ENCODE data around the gene IFFO2. TPM values are rescaled to one million over a fixed set of nuclear protein-coding genes. Genes with fewer than 3 reads are reported as not detected.
"Not testable (repeated sequence)": the region's sequence is repeated elsewhere in the genome, so short reads cannot be mapped to it uniquely, and the experiment has no call there.

Gene IFFO2
- total RNA-seq, 2 experiments from 2014 or later: 48.3 to 62.7 TPM

GRCh38 chr1:18874600-18874999 lies 81.9 kb downstream of the IFFO2 start:
- no peak for ATAC-seq
- no peaks in the 10 kb centered on the region for H3K36me3 Mint-ChIP-seq (ENCODE audit: low read depth)
- POLR2A ChIA-PET: no interaction called here
- no peaks in the 10 kb centered on the region for H3K4me1 Mint-ChIP-seq
- H3K4me3 Mint-ChIP-seq: no peak overlapping the region
- CTCF ChIA-PET: interaction anchor here (0.6 to 2.5 kb wide), 7 partner anchors 9 to 277 kb away, joined by 3 to 16 read pairs (median 4); no protein-coding TSS in a partner anchor
- H3K27ac Mint-ChIP-seq: no peak overlapping the region
- H3K27me3 Mint-ChIP-seq: no peaks in the 10 kb centered on the region
- no peaks in the 10 kb centered on the region for H3K9me3 Mint-ChIP-seq (ENCODE audit: low read depth)
- no peak for DNase-seq
- intact Hi-C loops (cut with DNase I, micrococcal nuclease): no loop called here

GRCh38 chr1:18874036-18874435 lies 82.4 kb downstream of the IFFO2 start:
- no peak overlapping the region for H3K27ac Mint-ChIP-seq
- H3K9me3 Mint-ChIP-seq (ENCODE audit: low read depth): no peaks in the 10 kb centered on the region
- no peaks in the 10 kb centered on the region for H3K36me3 Mint-ChIP-seq (ENCODE audit: low read depth)
- POLR2A ChIA-PET: no interaction called here
- DNase-seq (no peak), ATAC-seq (no peak)
- CTCF ChIA-PET: interaction anchor here (0.5 to 2.5 kb wide), 8 partner anchors 10 to 1467 kb away, joined by 3 to 16 read pairs (median 3); no protein-coding TSS in a partner anchor
- no peaks in the 10 kb centered on the region for H3K27me3 Mint-ChIP-seq
- H3K4me1 Mint-ChIP-seq: no peaks in the 10 kb centered on the region
- H3K4me3 Mint-ChIP-seq: no peak overlapping the region
- intact Hi-C loops (cut with DNase I, micrococcal nuclease): no loop called here

- no peak overlapping the region for H3K4me3 Mint-ChIP-seq
- H3K9me3 Mint-ChIP-seq (ENCODE audit: low read depth): no peaks in the 10 kb centered on the region
- no peaks in the 10 kb centered on the region for H3K27me3 Mint-ChIP-seq
- ATAC-seq: no peak
- intact Hi-C loops (cut with DNase I, micrococcal nuclease): no loop called here
- DNase-seq: no peak
- no peaks in the 10 kb centered on the region for H3K36me3 Mint-ChIP-seq (ENCODE audit: low read depth)
- CTCF ChIA-PET: interaction anchor here (0.6 kb wide), 1 partner anchor 561 kb away, joined by 3 read pairs; no protein-coding TSS in a partner anchor
- no peaks in the 10 kb centered on the region for H3K4me1 Mint-ChIP-seq
- POLR2A ChIA-PET: no interaction called here
- no peak overlapping the region for H3K27ac Mint-ChIP-seq
These were observed 84.3 kb downstream of the IFFO2 start for GRCh38 chr1:18872071-18872611.

- H3K4me1 Mint-ChIP-seq: no peaks in the 10 kb centered on the region
- no peak overlapping the region for H3K4me3 Mint-ChIP-seq
- DNase-seq: no peak
- CTCF ChIA-PET: no interaction called here
- peaks cover 4% of the 10 kb centered on the region for H3K27me3 Mint-ChIP-seq
- intact Hi-C loops (cut with DNase I, micrococcal nuclease): no loop called here
- H3K27ac Mint-ChIP-seq: no peak overlapping the region
- H3K36me3 Mint-ChIP-seq (ENCODE audit: low read depth): no peaks in the 10 kb centered on the region
- ATAC-seq: no peak
- no peaks in the 10 kb centered on the region for H3K9me3 Mint-ChIP-seq (ENCODE audit: low read depth)
- POLR2A ChIA-PET: no interaction called here
These were observed 84.9 kb downstream of the IFFO2 start for GRCh38 chr1:18871401-18872070.

GRCh38 chr1:18870957-18871356 lies 85.5 kb downstream of the IFFO2 start:
- ATAC-seq: no peak
- peaks cover 5% of the 10 kb centered on the region for H3K27me3 Mint-ChIP-seq

GRCh38 chr1:18870595-18870865 lies 85.9 kb downstream of the IFFO2 start:
- H3K9me3 Mint-ChIP-seq (ENCODE audit: low read depth); H3K27ac Mint-ChIP-seq; H3K27me3 Mint-ChIP-seq; intact Hi-C loops (cut with DNase I, micrococcal nuclease); POLR2A ChIA-PET; DNase-seq; H3K4me3 Mint-ChIP-seq; ATAC-seq; H3K4me1 Mint-ChIP-seq; H3K36me3 Mint-ChIP-seq (ENCODE audit: low read depth): not testable (repeated sequence)
- CTCF ChIA-PET: interaction anchor here (0.7 kb wide), 1 partner anchor 66 kb away, joined by 4 read pairs; no protein-coding TSS in a partner anchor

More at GRCh38 chr1:18870957-18871356, 85.5 kb downstream of the IFFO2 start:
- ChIA-PET CTCF (interaction anchor here (0.7 kb wide), 1 partner anchor 66 kb away, joined by 4 read pairs; no protein-coding TSS in a partner anchor), POLR2A (no interaction called here)
- no peaks in the 10 kb centered on the region for H3K36me3 Mint-ChIP-seq (ENCODE audit: low read depth)
- DNase-seq: no peak
- no peaks in the 10 kb centered on the region for H3K9me3 Mint-ChIP-seq (ENCODE audit: low read depth)
- H3K4me3 Mint-ChIP-seq: no peak overlapping the region
- no peak overlapping the region for H3K27ac Mint-ChIP-seq
- no peaks in the 10 kb centered on the region for H3K4me1 Mint-ChIP-seq
- intact Hi-C loops (cut with DNase I, micrococcal nuclease): no loop called here

GRCh38 chr1:18869847-18870594 lies 86.5 kb downstream of the IFFO2 start:
- H3K9me3 Mint-ChIP-seq (ENCODE audit: low read depth): no peaks in the 10 kb centered on the region
- H3K4me1 Mint-ChIP-seq: no peaks in the 10 kb centered on the region
- ATAC-seq: no peak
- CTCF ChIA-PET: interaction anchor here (0.5 to 0.7 kb wide), 4 partner anchors 14 to 1393 kb away, joined by 3 to 4 read pairs (median 4); no protein-coding TSS in a partner anchor
- no peaks in the 10 kb centered on the region for H3K36me3 Mint-ChIP-seq (ENCODE audit: low read depth)
- intact Hi-C loops (cut with DNase I, micrococcal nuclease): no loop called here
- H3K4me3 Mint-ChIP-seq: no peak overlapping the region
- DNase-seq: no peak
- H3K27ac Mint-ChIP-seq: no peak overlapping the region
- POLR2A ChIA-PET: no interaction called here
- peaks cover 5% of the 10 kb centered on the region for H3K27me3 Mint-ChIP-seq

- CTCF ChIA-PET: no interaction called here
- peaks cover 5% of the 10 kb centered on the region for H3K27me3 Mint-ChIP-seq
- no peak overlapping the region for H3K27ac Mint-ChIP-seq
- intact Hi-C loops (cut with DNase I, micrococcal nuclease): no loop called here
- no peaks in the 10 kb centered on the region for H3K9me3 Mint-ChIP-seq (ENCODE audit: low read depth)
- no peak for ATAC-seq
- no peak overlapping the region for H3K4me3 Mint-ChIP-seq
- POLR2A ChIA-PET: no interaction called here
- DNase-seq: no peak
- no peaks in the 10 kb centered on the region for H3K36me3 Mint-ChIP-seq (ENCODE audit: low read depth)
- no peaks in the 10 kb centered on the region for H3K4me1 Mint-ChIP-seq
These were observed 87.6 kb downstream of the IFFO2 start for GRCh38 chr1:18868801-18869424.

GRCh38 chr1:18868354-18868753 lies 88.1 kb downstream of the IFFO2 start:
- ChIA-PET CTCF (no interaction called here), POLR2A (no interaction called here)
- H3K4me3 Mint-ChIP-seq: no peak overlapping the region

GRCh38 chr1:18866846-18867245 lies 89.6 kb downstream of the IFFO2 start:
- H3K27ac Mint-ChIP-seq: no peak overlapping the region
- DNase-seq: no peak
- peaks cover 5% of the 10 kb centered on the region for H3K27me3 Mint-ChIP-seq
- CTCF ChIA-PET: interaction anchor here (1.2 kb wide), 1 partner anchor 270 kb away, joined by 3 read pairs; no protein-coding TSS in a partner anchor
- no peaks in the 10 kb centered on the region for H3K9me3 Mint-ChIP-seq (ENCODE audit: low read depth)
- no peaks in the 10 kb centered on the region for H3K36me3 Mint-ChIP-seq (ENCODE audit: low read depth)
- ATAC-seq: no peak
- H3K4me3 Mint-ChIP-seq: no peak overlapping the region
- POLR2A ChIA-PET: no interaction called here
- intact Hi-C loops (cut with DNase I, micrococcal nuclease): no loop called here
- no peaks in the 10 kb centered on the region for H3K4me1 Mint-ChIP-seq

More at GRCh38 chr1:18868354-18868753, 88.1 kb downstream of the IFFO2 start:
- Mint-ChIP-seq H3K36me3 (ENCODE audit: low read depth) (no peaks in the 10 kb centered on the region), H3K9me3 (ENCODE audit: low read depth) (no peaks in the 10 kb centered on the region), H3K27me3 (peaks cover 5% of the 10 kb centered on the region), H3K27ac (no peak overlapping the region), H3K4me1 (no peaks in the 10 kb centered on the region)
- ATAC-seq (no peak), DNase-seq (no peak)
- intact Hi-C loops (cut with DNase I, micrococcal nuclease): no loop called here

GRCh38 chr1:18866314-18866713 lies 90.2 kb downstream of the IFFO2 start:
- no peak overlapping the region for H3K4me3 Mint-ChIP-seq
- ChIA-PET CTCF (interaction anchor here (0.7 to 1.2 kb wide), 2 partner anchors 9 to 269 kb away, joined by 3 read pairs; no protein-coding TSS in a partner anchor), POLR2A (no interaction called here)
- H3K4me1 Mint-ChIP-seq: no peaks in the 10 kb centered on the region
- no peak overlapping the region for H3K27ac Mint-ChIP-seq
- H3K27me3 Mint-ChIP-seq: peaks cover 5% of the 10 kb centered on the region
- ATAC-seq (no peak), DNase-seq (no peak)
- intact Hi-C loops (cut with DNase I, micrococcal nuclease): no loop called here
- no peaks in the 10 kb centered on the region for H3K9me3 Mint-ChIP-seq (ENCODE audit: low read depth)
- H3K36me3 Mint-ChIP-seq (ENCODE audit: low read depth): no peaks in the 10 kb centered on the region

All from activated CD4-positive, alpha-beta T cell treated with anti-CD3 and anti-CD28 coated beads for 36 hours (primary cell).